Activated CD4-positive, CD25-positive, alpha-beta regulatory T cell treated with anti-CD3 and anti-CD28 coated beads, Interleukin-2, amount 50 U/mL, for 72 hours (primary cell): Measurements from ENCODE around the gene ASTN2.
"Not testable (repeated sequence)": the region's sequence is repeated elsewhere in the genome, so short reads cannot be mapped to it uniquely, and the experiment has no call there.

Experiments
- DNase-seq: peaks from one replicate; pipeline ENCODE4 v3.0.0; 2021

Gene ASTN2

GRCh38 chr9:116944714-116945534, 469.9 kb downstream of the ASTN2 start:
- DNase-seq, result no peak

- no peak for DNase-seq
These were observed 470.9 kb downstream of the ASTN2 start for GRCh38 chr9:116943970-116944369.

DNA sequence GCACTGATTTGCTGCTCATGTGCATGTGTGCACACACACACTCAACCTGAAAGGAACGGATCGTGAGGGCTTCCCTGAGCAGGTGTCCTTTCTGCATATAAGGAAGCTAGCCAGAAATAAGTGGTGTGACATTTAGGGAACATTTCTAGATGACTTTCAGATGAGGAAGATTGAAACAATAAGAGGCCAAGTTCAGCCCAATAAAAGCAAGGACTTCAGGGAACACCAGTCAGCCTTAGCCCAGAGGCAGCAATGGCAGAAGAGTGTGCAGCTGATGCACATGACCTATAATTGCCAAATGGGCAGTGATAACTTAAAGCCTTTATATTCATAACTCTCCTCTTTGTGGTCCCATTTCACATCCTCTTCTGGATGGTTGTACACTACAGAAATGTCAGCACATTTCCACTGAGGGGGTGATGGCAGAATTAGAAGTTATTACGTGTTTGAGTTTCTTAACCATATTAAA, 472.2 kb downstream of the ASTN2 start:
- no peak for DNase-seq

DNA sequence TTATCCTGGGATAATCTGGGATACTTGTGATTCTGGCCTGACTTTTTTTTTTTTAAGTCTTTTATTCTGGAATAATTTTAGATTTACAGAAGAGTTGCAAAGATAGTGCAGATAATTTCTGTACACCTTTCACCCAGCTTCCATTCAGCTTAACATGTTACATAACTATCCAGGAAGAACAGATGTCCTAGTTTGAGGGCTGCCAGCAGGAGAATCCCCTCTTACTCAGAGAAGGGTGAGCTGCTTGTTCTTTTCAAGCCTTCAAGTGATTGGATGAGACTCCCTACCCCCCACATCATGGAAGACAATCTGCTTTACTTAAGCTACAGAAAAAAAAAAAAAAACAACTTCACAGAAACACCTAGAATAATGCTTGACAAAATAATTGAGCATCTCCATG, 473.6 kb downstream of the ASTN2 start:
- no peak for DNase-seq

- no peak for DNase-seq
These were observed 474.1 kb downstream of the ASTN2 start for GRCh38 chr9:116940614-116941215.

GRCh38 chr9:116939614-116940013, 475.2 kb downstream of the ASTN2 start:
- no peak for DNase-seq

DNA sequence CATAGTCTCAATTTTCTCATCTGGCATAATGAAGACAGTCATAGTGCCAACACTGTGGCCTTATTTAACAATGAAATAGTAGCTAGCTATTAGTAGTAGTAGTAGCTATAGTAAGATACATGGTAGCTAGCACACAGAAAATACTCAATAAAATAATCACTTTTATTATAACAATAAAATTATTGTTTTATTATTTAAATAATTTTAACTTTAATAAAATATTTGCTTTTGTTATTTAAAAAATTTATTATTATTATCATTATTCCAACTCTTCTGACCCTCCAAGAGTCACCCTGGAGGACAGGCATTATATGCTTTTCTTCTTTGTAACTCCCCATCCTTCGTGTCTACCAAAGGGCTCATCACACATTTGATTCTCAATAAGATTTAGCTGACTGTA, 475.7 kb downstream of the ASTN2 start:
- DNase-seq, result no peak

GRCh38 chr9:116937361-116937760, 477.5 kb downstream of the ASTN2 start:
- DNase-seq, result no peak

GRCh38 chr9:116935149-116935897, 479.5 kb downstream of the ASTN2 start:
- DNase-seq, result no peak

GRCh38 chr9:116934131-116934530, 480.7 kb downstream of the ASTN2 start:
- no peak for DNase-seq

DNA sequence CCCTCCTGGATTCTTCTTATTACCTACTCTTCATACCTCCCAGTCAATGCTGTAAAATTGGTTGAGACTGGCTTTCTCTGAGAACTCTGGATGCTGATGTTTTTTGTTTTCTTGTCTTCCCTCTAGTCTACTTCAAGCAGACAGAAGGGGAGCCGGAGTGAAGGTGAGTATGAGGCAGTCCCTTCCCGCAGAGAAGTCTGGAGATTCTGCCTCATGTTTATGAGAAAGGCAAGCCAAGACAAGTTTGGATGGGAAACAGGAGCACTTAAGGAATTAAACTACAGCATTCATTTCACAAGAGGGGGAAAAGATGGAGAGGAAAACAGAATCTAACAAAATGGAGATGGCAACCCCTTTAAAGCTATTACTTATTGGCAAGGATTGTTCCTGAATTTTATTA, 481.6 kb downstream of the ASTN2 start:
- DNase-seq, result no peak

DNA sequence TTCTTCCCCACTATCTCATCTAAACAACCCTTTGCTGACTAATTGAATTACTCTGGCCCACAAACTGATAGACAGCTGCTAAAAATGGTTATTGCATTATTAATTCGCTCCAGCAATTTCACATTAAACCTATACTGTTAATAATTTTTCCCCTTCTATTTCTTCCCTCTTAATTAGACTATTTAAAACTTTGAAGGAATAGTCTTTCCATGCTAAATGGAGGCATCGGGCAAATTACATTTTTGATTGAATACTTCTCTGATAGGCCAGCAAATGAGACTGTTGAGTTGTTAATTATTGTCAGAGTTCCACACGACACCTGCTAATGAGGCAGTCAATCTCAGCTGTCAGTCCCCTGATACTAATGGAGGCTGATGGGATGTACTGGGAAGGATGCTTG, 485.2 kb downstream of the ASTN2 start:
- no peak for DNase-seq

- DNase-seq, result no peak
These were observed 486.0 kb downstream of the ASTN2 start for GRCh38 chr9:116928884-116929283.

GRCh38 chr9:116928289-116928688, 486.6 kb downstream of the ASTN2 start:
- no peak for DNase-seq

DNA sequence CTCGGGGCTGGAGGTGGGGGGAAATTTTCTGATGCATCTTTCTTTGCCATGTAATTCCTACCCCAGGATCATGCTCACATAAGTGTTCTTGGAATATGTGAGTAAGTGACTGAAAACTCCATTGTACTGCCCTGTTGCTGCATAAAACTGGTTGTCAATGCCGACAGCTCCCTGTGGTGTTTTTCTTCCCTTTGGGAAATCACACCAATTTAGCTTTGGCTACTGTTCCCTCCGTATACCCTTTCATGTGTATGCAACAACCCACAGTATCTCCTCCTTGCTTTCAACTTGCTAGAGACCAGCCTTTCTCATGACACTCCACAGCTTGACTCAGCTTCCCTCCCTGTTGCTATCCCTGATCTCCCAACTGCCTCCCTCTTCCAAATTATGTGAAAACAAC, 487.1 kb downstream of the ASTN2 start:
- DNase-seq, result no peak

DNA sequence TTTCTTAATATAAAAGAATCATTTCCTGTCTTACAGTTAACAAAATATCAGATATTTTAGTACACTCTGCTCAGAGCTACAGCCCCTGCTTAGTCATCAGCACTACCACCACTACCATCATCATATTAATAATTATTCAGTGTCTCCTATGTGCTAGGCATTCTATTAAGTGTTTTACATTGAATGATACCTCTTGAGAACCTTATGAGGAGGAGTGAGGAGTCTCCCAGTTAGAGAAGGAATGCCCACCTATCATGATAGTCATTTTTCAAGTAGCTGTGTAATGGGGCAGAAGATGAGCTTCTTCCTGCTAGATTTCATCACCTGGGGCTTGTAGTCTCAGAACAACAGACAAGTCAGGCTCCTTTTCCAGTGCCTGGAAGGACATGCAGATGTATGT, 489.7 kb downstream of the ASTN2 start:
- DNase-seq, result no peak

GRCh38 chr9:116924462-116925110, 490.3 kb downstream of the ASTN2 start:
- DNase-seq, result no peak

DNA sequence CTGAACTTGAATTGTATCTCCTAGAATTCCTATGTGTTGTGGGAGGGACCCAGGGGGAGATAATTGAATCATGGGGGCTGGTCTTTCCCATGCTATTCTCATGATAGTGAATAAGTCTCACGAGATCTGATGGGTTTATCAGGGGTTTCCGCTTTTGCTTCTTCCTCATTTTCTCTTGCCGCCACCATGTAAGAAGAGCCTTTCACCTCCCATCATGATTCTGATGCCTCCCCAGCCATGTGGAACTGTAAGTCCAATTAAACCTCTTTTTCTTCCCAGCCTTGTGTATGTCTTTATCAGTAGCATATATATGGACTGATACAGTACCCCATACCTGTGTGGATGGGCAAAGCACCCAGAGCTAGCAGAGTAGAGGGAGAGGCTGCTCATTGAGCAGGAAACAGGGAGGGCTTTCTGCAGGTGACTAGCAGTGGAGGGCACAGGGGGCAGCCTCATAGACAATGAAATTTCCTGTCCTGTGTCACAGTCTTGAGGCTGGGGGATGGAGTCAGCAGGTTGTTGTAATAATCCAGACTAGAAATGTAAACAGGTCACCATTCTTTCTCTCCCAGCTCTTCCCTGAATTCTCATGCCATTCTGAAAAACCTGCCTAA, 496.9 kb downstream of the ASTN2 start:
- not testable (repeated sequence) for DNase-seq

- no peak for DNase-seq
These were observed 501.3 kb downstream of the ASTN2 start for GRCh38 chr9:116913536-116913935.

GRCh38 chr9:116910201-116910600, 504.7 kb downstream of the ASTN2 start:
- no peak for DNase-seq

GRCh38 chr9:116907989-116908388, 506.9 kb downstream of the ASTN2 start:
- DNase-seq, result no peak

GRCh38 chr9:116905171-116905588, 509.7 kb downstream of the ASTN2 start:
- DNase-seq, result no peak

GRCh38 chr9:116904165-116904564, 510.7 kb downstream of the ASTN2 start:
- no peak for DNase-seq
